Measurements from ENCODE around the gene SH3BP2. TPM values are rescaled to one million over a fixed set of nuclear protein-coding genes. Genes with fewer than 3 reads are reported as not detected.
A peak's percentile ranks its signal among the peaks of the same experiment; 100 is the strongest.

The SH3BP2 gene
- total RNA-seq, 1 experiment from 2014 or later: 54.0 TPM

- no peak for TF ChIP-seq CTCF (conservative IDR thresholded peaks at IDR 0.05)
- no peak for TF ChIP-seq EZH2 (IDR thresholded peaks at IDR 0.05; ENCODE audit: low read depth)
- no peaks in the 10 kb centered on the region for H3K9me3 ChIP-seq (ENCODE audit: insufficient read depth, low read depth)
- peaks cover 5% of the 10 kb centered on the region; the same call in 1 of the 2 replicates for H3K79me2 ChIP-seq (ENCODE audit: low read depth)
- BruUV-seq (replicated peaks): no TSS peak
- no peaks in the 10 kb centered on the region for H3K36me3 ChIP-seq (ENCODE audit: low read depth)
- intact Hi-C loops (cut with micrococcal nuclease; ENCODE audit: unreplicated experiment): loop anchor here (1.0 to 2.0 kb wide), 3 partner anchors 41 to 687 kb away; partner anchors contain the start of gene TNIP2
- H2AFZ ChIP-seq: no peak overlapping the region
- ChIA-PET POLR2A (ENCODE audit: unreplicated experiment) (interaction anchor here (0.5 to 0.6 kb wide), 2 partner anchors 99 to 765 kb away, joined by 5 to 9 read pairs; no protein-coding TSS in a partner anchor), CTCF (no interaction called here)
- peaks cover 30% of the 10 kb centered on the region for H3F3A ChIP-seq (ENCODE audit: insufficient read depth, low read depth)
- peaks cover 81% of the 10 kb centered on the region for H3K4me1 ChIP-seq (replicated peaks; ENCODE audit: insufficient read depth)
- no peaks in the 10 kb centered on the region for H3K27me3 ChIP-seq (ENCODE audit: insufficient read depth, low read depth)
- no peak for DNase-seq
- H3K27ac ChIP-seq: peak overlapping the region; percentile 82
- H4K20me1 ChIP-seq (ENCODE audit: insufficient read depth): no peaks in the 10 kb centered on the region
- peak overlapping the region; percentile 72 for H3K4me2 ChIP-seq
- H3K9me2 ChIP-seq (ENCODE audit: insufficient read depth): no peaks in the 10 kb centered on the region
- no peak overlapping the region for H3K4me3 ChIP-seq
Observed at GRCh38 chr4:2797545-2798305, 4.8 kb downstream of the SH3BP2 start.

GRCh38 chr4:2798399-2799223 lies 5.7 kb downstream of the SH3BP2 start:
- ChIA-PET POLR2A (ENCODE audit: unreplicated experiment) (interaction anchor here (0.6 to 0.7 kb wide), 2 partner anchors 19 to 98 kb away, joined by 3 to 5 read pairs; no protein-coding TSS in a partner anchor), CTCF (no interaction called here)
- Histone ChIP-seq H3F3A (ENCODE audit: insufficient read depth, low read depth) (peaks cover 30% of the 10 kb centered on the region), H3K9me2 (ENCODE audit: insufficient read depth) (no peaks in the 10 kb centered on the region), H3K79me2 (ENCODE audit: low read depth) (peaks cover 5% of the 10 kb centered on the region; the same call in 1 of the 2 replicates), H3K36me3 (ENCODE audit: low read depth) (no peaks in the 10 kb centered on the region), H3K4me3 (0 out of 2 replicates have a peak overlapping the region, but pooled peaks have one; percentile 26), H3K4me1 (replicated peaks; ENCODE audit: insufficient read depth) (peaks cover 81% of the 10 kb centered on the region), H4K20me1 (ENCODE audit: insufficient read depth) (no peaks in the 10 kb centered on the region), H3K27me3 (ENCODE audit: insufficient read depth, low read depth) (no peaks in the 10 kb centered on the region), H3K4me2 (peak overlapping the region; percentile 72), H2AFZ (no peak overlapping the region), H3K27ac (peak overlapping the region; percentile 82), H3K9me3 (ENCODE audit: insufficient read depth, low read depth) (no peaks in the 10 kb centered on the region)
- TF ChIP-seq CTCF (conservative IDR thresholded peaks at IDR 0.05) (no peak), EZH2 (IDR thresholded peaks at IDR 0.05; ENCODE audit: low read depth) (no peak)
- BruUV-seq (replicated peaks): no TSS peak
- peak; percentile 96 to 98 for DNase-seq
- intact Hi-C loops (cut with micrococcal nuclease; ENCODE audit: unreplicated experiment): loop anchor here (1.0 to 2.0 kb wide), 3 partner anchors 42 to 686 kb away; partner anchors contain the start of gene TNIP2

Measured in PC-9 (cell line).